Measurements from ENCODE around the gene SYTL4.
"Not testable (repeated sequence)": the region's sequence is repeated elsewhere in the genome, so short reads cannot be mapped to it uniquely, and the experiment has no call there.

Gene SYTL4

DNA sequence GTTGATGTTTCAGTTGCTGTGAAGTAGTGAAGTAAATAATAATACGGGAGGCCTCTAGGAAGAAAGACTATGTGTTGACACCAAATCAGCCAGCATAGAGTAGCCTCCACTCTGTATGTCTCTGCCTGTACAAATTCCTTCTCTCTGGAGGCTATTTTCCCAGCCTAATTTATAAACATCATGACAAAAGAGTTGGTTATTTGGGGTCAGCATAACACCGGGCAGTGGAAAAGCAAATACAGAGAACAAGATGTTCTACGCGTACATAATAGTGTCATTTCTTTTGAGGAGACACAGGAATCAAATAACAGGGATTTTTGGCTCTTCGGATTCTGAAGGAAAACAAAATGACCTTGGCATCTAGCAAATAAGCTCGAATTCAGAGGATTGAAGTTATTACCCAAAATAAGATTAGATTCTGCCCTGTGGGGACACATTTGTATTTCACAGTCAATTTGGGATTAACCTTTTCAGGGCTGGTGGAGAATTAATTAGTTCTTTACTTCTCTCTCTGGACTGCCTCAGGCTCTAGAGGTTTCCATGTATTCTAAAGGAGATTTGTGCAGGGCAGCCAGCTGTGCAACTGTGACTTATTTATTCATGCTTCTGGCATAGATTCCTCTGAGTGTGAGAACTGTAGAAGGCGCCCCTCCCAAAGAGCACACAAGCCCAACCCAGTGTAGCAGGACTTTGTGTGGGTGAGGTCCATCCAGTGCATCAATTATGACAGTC is 14.1 kb upstream of the SYTL4 start:
- DNase-seq (ENCODE audit: extremely low spot score): no peak
- TF ChIP-seq, protein P1, sequence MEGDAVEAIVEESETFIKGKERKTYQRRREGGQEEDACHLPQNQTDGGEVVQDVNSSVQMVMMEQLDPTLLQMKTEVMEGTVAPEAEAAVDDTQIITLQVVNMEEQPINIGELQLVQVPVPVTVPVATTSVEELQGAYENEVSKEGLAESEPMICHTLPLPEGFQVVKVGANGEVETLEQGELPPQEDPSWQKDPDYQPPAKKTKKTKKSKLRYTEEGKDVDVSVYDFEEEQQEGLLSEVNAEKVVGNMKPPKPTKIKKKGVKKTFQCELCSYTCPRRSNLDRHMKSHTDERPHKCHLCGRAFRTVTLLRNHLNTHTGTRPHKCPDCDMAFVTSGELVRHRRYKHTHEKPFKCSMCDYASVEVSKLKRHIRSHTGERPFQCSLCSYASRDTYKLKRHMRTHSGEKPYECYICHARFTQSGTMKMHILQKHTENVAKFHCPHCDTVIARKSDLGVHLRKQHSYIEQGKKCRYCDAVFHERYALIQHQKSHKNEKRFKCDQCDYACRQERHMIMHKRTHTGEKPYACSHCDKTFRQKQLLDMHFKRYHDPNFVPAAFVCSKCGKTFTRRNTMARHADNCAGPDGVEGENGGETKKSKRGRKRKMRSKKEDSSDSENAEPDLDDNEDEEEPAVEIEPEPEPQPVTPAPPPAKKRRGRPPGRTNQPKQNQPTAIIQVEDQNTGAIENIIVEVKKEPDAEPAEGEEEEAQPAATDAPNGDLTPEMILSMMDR (IDR thresholded peaks at IDR 0.05; ENCODE audit: control extremely low read depth, extremely low read depth, low read depth, missing control alignments): no peak
- CTCF ChIA-PET: interaction anchor here (1.3 kb wide), 1 partner anchor 23 kb away, joined by 5 read pairs; no protein-coding TSS in a partner anchor
- POLR2A ChIA-PET: no interaction called here

DNA sequence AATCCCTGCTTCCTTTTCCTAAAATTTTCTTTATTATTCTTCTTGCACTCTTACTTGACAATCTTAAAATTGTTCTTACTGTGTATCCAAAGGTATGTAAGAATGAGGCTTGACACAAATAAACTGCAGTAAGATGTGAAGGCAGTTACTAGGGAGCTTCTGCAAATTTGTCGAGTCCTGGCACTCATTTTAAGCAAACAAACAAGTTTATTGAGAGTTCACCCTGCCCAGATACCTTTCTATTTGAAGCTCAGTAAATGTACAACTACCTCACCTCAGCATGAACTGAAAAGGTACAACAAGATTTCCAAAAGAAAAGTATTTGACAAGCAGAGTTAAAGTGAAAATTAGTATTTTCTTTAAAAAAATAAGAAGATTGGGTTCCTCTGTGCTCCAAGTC is 13.3 kb upstream of the SYTL4 start:
- ChIA-PET POLR2A (no interaction called here), CTCF (interaction anchor here (1.3 kb wide), 1 partner anchor 24 kb away, joined by 5 read pairs; no protein-coding TSS in a partner anchor)
- TF ChIP-seq, protein P1 (IDR thresholded peaks at IDR 0.05; ENCODE audit: control extremely low read depth, extremely low read depth, low read depth, missing control alignments): no peak
- no peak for DNase-seq (ENCODE audit: extremely low spot score)

DNA sequence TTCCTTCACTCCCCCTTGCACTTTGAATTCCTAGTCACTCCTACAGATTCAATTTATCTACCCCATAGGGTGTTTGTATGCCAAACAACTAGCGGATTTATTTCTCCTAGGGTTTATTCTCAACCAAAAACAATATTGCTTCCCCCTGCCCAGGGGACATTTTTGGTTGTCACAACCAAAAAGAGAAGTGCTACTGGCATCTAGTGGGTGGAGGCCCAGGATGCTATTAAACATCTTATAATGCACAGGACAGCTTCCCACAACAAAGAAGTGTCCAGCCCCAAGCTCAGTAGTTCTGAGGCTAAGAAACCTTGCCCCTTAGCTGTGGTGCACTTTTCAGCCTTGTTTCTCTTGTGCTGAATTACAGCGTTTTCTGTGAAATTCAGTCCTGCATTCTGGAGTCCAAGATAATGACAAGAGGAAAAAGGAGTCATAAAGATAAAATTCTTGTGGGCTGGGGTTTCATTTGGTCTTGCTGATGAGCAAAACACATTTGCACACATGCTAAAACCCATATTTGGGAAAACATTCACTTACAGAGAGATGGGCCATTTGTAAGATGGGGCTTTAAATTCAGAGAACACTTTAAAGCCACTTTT is 11.2 kb upstream of the SYTL4 start:
- ChIA-PET CTCF (interaction anchor here (0.9 to 1.6 kb wide), 2 partner anchors 25 to 55 kb away, joined by 3 to 5 read pairs; no protein-coding TSS in a partner anchor), POLR2A (no interaction called here)
- TF ChIP-seq, protein P1 (IDR thresholded peaks at IDR 0.05; ENCODE audit: control extremely low read depth, extremely low read depth, low read depth, missing control alignments): no peak
- no peak for DNase-seq (ENCODE audit: extremely low spot score)

DNA sequence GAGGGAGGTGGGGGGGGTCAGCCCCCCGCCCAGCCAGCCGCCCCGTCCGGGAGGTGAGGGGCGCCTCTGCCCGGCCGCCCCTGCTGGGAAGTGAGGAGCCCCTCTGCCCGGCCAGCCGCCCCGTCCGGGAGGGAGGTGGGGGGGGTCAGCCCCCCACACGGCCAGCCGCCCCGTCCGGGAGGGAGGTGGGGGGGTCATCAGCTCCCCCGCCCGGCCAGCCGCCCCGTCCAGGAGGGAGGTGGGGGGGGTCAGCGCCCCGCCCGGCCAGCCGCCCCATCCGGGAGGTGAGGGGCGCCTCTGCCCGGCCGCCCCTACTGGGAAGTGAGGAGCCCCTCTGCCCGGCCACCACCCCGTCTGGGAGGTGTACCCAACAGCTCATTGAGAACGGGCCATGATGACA is 7.9 kb downstream of the SYTL4 start:
- DNase-seq (ENCODE audit: extremely low spot score); POLR2A ChIA-PET; CTCF ChIA-PET: not testable (repeated sequence)

DNA sequence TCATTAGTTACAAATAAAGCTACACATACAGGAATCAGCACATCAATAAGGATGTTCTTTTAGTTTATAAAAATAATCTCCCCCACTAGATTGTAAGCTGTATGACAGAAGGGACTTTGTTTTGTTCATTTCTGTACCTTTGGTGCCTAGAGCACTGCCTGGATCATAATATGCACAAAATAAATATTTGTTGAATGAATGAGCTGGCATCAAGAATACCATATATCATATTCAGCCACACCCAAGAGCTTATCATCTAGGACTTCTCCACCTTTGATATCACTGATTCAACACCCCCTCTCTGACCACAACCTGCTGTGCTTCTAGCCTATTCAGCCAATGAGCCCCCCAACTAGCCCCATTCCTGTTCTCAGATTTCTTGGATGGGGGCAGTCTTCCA is 10.6 kb downstream of the SYTL4 start:
- ChIA-PET POLR2A (no interaction called here), CTCF (interaction anchor here (1.3 kb wide), 1 partner anchor 36 kb away, joined by 3 read pairs; no protein-coding TSS in a partner anchor)
- DNase-seq (ENCODE audit: extremely low spot score): no peak
- TF ChIP-seq, protein P1 (IDR thresholded peaks at IDR 0.05; ENCODE audit: control extremely low read depth, extremely low read depth, low read depth, missing control alignments): no peak

DNA sequence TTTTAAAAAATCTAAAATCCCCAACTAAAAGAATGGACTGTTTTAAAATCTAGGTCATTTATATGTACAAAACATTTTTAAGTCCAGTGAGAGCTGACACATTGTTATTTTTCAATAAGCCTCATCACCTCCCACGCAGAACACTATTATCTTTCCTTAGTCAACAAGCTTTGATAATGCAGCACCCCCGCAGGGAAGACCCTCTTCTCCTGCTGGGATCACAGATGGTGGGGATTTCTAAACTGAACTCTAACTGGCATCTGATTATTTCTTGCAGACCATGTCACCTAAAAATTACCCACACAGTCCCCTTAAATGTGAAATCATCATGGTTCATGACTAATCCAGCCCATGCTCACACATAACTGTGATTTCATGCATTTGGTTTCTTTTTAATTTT is 11.6 kb downstream of the SYTL4 start:
- DNase-seq (ENCODE audit: extremely low spot score): no peak
- POLR2A ChIA-PET: no interaction called here
- CTCF ChIA-PET: interaction anchor here (1.0 to 1.3 kb wide), 3 partner anchors 11 to 35 kb away, joined by 3 read pairs; no protein-coding TSS in a partner anchor
- TF ChIP-seq, protein P1 (IDR thresholded peaks at IDR 0.05; ENCODE audit: control extremely low read depth, extremely low read depth, low read depth, missing control alignments): no peak

DNA sequence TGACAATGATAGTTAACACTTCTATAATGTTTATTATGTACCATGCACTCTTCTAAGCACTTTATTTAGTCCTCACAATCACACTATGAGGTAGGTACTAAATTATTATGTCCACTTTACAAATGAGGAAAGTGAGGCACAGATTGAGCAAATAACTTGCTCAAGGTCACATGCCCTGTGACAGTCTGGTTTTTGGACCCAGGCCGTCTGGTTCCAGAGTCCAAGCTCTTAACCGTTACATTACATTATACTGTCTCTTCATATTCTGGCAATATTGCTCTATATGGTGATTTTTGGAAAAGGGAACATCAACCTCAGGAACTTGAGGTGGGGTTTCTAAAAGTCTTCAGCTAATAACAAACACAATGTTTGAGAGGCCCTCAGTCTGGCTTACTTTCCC is 12.8 kb downstream of the SYTL4 start:
- CTCF ChIA-PET: interaction anchor here (0.7 to 1.0 kb wide), 2 partner anchors 49 kb away, joined by 3 read pairs; no protein-coding TSS in a partner anchor
- TF ChIP-seq, protein P1 (IDR thresholded peaks at IDR 0.05; ENCODE audit: control extremely low read depth, extremely low read depth, low read depth, missing control alignments): no peak
- POLR2A ChIA-PET: no interaction called here
- no peak for DNase-seq (ENCODE audit: extremely low spot score)

All from GM10248 (cell line).